Loucy (cell line): ENCODE results near the gene DPAGT1.

ENCODE experiments used
- CTCF ChIP-seq: fragments of 200-600 bp; sonication (generic); conservative IDR thresholded peaks from 2 replicates; pipeline ENCODE4 v1.5.1; 2014; ENCODE audit warnings: mild to moderate bottlenecking, antibody characterized with exemption, low read length
- EZH2phosphoT487 ChIP-seq: fragments of 200-600 bp; IDR thresholded peaks from 2 replicates; pipeline ENCODE4 v1.6.1; 2018; ENCODE audit warnings: antibody characterized with exemption, mild to moderate bottlenecking, moderate library complexity, borderline replicate concordance

GRCh38 chr11:119148720-119149017, 47.0 kb upstream of the DPAGT1 start:
- TF ChIP-seq CTCF (no peak), EZH2phosphoT487 (no peak)
